OCI-LY7 (cell line): ENCODE results near the gene USP24.

Experiments
- EZH2phosphoT487 ChIP-seq: fragments of 200-600 bp; sonication (generic); IDR thresholded peaks from 2 replicates; pipeline ENCODE4 v1.6.1; 2018; ENCODE audit warnings: low read depth, borderline replicate concordance, mild to moderate bottlenecking, mixed run types, antibody characterized with exemption, low read length, moderate library complexity, mixed read lengths
- TF ChIP-seq, protein P1 (sequence below): fragments of 200-600 bp; sonication (generic); conservative IDR thresholded peaks from 2 replicates; pipeline ENCODE4 v1.5.1; 2014; ENCODE audit warnings: mild to moderate bottlenecking, antibody characterized with exemption, low read length, moderate library complexity, mixed read lengths

GRCh38 chr1:55057270-55057955, 157.8 kb downstream of the USP24 start:
- TF ChIP-seq, protein P1, sequence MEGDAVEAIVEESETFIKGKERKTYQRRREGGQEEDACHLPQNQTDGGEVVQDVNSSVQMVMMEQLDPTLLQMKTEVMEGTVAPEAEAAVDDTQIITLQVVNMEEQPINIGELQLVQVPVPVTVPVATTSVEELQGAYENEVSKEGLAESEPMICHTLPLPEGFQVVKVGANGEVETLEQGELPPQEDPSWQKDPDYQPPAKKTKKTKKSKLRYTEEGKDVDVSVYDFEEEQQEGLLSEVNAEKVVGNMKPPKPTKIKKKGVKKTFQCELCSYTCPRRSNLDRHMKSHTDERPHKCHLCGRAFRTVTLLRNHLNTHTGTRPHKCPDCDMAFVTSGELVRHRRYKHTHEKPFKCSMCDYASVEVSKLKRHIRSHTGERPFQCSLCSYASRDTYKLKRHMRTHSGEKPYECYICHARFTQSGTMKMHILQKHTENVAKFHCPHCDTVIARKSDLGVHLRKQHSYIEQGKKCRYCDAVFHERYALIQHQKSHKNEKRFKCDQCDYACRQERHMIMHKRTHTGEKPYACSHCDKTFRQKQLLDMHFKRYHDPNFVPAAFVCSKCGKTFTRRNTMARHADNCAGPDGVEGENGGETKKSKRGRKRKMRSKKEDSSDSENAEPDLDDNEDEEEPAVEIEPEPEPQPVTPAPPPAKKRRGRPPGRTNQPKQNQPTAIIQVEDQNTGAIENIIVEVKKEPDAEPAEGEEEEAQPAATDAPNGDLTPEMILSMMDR, result no peak
- TF ChIP-seq EZH2phosphoT487, result no peak
